ENCODE results near the gene GRM1.
"Not testable (repeated sequence)": the region's sequence is repeated elsewhere in the genome, so short reads cannot be mapped to it uniquely, and the experiment has no call there.

GRM1 gene

GRCh38 chr6:146271163-146271562 is 242.3 kb downstream of the GRM1 start:
- not testable (repeated sequence) for DNase-seq (ENCODE audit: low read depth in 3 of 3, low spot score in 1 of 3)

GRCh38 chr6:146273490-146273889 is 244.6 kb downstream of the GRM1 start:
- DNase-seq (ENCODE audit: low read depth in 3 of 3, low spot score in 1 of 3) = no peak

- DNase-seq (ENCODE audit: low read depth in 3 of 3, low spot score in 1 of 3) = no peak
These were observed 248.3 kb downstream of the GRM1 start for GRCh38 chr6:146277142-146277541.

GRCh38 chr6:146281651-146282362 is 252.9 kb downstream of the GRM1 start:
- DNase-seq (ENCODE audit: low read depth in 3 of 3, low spot score in 1 of 3) = no peak

GRCh38 chr6:146282837-146283236 is 254.0 kb downstream of the GRM1 start:
- no peak for DNase-seq (ENCODE audit: low read depth in 3 of 3, low spot score in 1 of 3)

GRCh38 chr6:146284311-146284710 is 255.4 kb downstream of the GRM1 start:
- DNase-seq (ENCODE audit: low read depth in 3 of 3, low spot score in 1 of 3) = no peak

GRCh38 chr6:146286961-146287360 is 258.1 kb downstream of the GRM1 start:
- no peak for DNase-seq (ENCODE audit: low read depth in 3 of 3, low spot score in 1 of 3)

GRCh38 chr6:146287691-146288369 is 259.0 kb downstream of the GRM1 start:
- DNase-seq (ENCODE audit: low read depth in 3 of 3, low spot score in 1 of 3) = no peak

GRCh38 chr6:146289816-146290588 is 261.1 kb downstream of the GRM1 start:
- DNase-seq (ENCODE audit: low read depth in 3 of 3, low spot score in 1 of 3) = no peak

- DNase-seq (ENCODE audit: low read depth in 3 of 3, low spot score in 1 of 3) = no peak
These were observed 261.7 kb downstream of the GRM1 start for GRCh38 chr6:146290589-146290901.

GRCh38 chr6:146292506-146292905 is 263.6 kb downstream of the GRM1 start:
- no peak for DNase-seq (ENCODE audit: low read depth in 3 of 3, low spot score in 1 of 3)

- DNase-seq (ENCODE audit: low read depth in 3 of 3, low spot score in 1 of 3) = no peak
These were observed 266.8 kb downstream of the GRM1 start for GRCh38 chr6:146295695-146296094.

GRCh38 chr6:146297815-146298214 is 269.0 kb downstream of the GRM1 start:
- DNase-seq (ENCODE audit: low read depth in 3 of 3, low spot score in 1 of 3) = no peak

GRCh38 chr6:146300521-146300920 is 271.7 kb downstream of the GRM1 start:
- no peak for DNase-seq (ENCODE audit: low read depth in 3 of 3, low spot score in 1 of 3)

GRCh38 chr6:146301764-146302163 is 272.9 kb downstream of the GRM1 start:
- DNase-seq (ENCODE audit: low read depth in 3 of 3, low spot score in 1 of 3) = no peak

GRCh38 chr6:146302994-146303393 is 274.1 kb downstream of the GRM1 start:
- no peak for DNase-seq (ENCODE audit: low read depth in 3 of 3, low spot score in 1 of 3)

GRCh38 chr6:146304181-146304580 is 275.3 kb downstream of the GRM1 start:
- no peak for DNase-seq (ENCODE audit: low read depth in 3 of 3, low spot score in 1 of 3)

- DNase-seq (ENCODE audit: low read depth in 3 of 3, low spot score in 1 of 3) = no peak
These were observed 276.2 kb downstream of the GRM1 start for GRCh38 chr6:146305092-146305491.

GRCh38 chr6:146305951-146306350 is 277.1 kb downstream of the GRM1 start:
- DNase-seq (ENCODE audit: low read depth in 3 of 3, low spot score in 1 of 3) = no peak

- no peak for DNase-seq (ENCODE audit: low read depth in 3 of 3, low spot score in 1 of 3)
These were observed 281.8 kb downstream of the GRM1 start for GRCh38 chr6:146310628-146311027.

GRCh38 chr6:146311079-146311478 is 282.2 kb downstream of the GRM1 start:
- DNase-seq (ENCODE audit: low read depth in 3 of 3, low spot score in 1 of 3) = no peak

- DNase-seq (ENCODE audit: low read depth in 3 of 3, low spot score in 1 of 3) = no peak
These were observed 283.7 kb downstream of the GRM1 start for GRCh38 chr6:146312608-146313007.

Data from stimulated activated CD4-positive, alpha-beta T cell treated with anti-CD3 and anti-CD28 coated beads, TNF-alpha, amount 100 ng/mL, for 1 hour (primary cell).